GM12872 (cell line): Measurements from ENCODE around the gene CENPX.
A peak's percentile ranks its signal among the peaks of the same experiment; 100 is the strongest.

ENCODE experiments used
- TF ChIP-seq, protein P1 (sequence below): IDR thresholded peaks from 3 replicates; pipeline ENCODE4 v1.5.1; 2011; ENCODE audit warnings: low read depth, mild to moderate bottlenecking, low read length, moderate library complexity; ENCODE audit not compliant: insufficient read depth

Gene CENPX

DNA sequence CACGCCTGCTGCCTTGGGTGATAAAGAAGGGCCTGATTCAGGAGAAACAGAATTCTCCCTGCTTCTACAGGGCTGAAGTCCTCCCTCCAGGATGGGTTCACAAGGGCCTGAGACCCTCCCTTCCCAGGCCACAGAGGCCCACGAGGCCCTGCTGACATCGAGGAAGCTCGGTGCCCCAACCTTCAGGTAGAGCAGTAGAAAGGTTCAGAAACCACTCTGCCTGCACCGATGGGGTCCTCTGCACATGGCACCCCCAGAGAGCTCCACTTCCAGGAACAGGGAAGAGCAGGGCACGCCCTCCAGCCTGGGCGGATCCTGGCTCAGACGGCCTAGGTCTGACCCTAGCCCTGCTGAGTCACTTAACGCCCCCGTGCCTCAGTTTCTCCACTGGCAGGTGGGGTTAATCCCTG lies 773 bp downstream of the CENPX start:
- TF ChIP-seq, protein P1, sequence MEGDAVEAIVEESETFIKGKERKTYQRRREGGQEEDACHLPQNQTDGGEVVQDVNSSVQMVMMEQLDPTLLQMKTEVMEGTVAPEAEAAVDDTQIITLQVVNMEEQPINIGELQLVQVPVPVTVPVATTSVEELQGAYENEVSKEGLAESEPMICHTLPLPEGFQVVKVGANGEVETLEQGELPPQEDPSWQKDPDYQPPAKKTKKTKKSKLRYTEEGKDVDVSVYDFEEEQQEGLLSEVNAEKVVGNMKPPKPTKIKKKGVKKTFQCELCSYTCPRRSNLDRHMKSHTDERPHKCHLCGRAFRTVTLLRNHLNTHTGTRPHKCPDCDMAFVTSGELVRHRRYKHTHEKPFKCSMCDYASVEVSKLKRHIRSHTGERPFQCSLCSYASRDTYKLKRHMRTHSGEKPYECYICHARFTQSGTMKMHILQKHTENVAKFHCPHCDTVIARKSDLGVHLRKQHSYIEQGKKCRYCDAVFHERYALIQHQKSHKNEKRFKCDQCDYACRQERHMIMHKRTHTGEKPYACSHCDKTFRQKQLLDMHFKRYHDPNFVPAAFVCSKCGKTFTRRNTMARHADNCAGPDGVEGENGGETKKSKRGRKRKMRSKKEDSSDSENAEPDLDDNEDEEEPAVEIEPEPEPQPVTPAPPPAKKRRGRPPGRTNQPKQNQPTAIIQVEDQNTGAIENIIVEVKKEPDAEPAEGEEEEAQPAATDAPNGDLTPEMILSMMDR: no peak

DNA sequence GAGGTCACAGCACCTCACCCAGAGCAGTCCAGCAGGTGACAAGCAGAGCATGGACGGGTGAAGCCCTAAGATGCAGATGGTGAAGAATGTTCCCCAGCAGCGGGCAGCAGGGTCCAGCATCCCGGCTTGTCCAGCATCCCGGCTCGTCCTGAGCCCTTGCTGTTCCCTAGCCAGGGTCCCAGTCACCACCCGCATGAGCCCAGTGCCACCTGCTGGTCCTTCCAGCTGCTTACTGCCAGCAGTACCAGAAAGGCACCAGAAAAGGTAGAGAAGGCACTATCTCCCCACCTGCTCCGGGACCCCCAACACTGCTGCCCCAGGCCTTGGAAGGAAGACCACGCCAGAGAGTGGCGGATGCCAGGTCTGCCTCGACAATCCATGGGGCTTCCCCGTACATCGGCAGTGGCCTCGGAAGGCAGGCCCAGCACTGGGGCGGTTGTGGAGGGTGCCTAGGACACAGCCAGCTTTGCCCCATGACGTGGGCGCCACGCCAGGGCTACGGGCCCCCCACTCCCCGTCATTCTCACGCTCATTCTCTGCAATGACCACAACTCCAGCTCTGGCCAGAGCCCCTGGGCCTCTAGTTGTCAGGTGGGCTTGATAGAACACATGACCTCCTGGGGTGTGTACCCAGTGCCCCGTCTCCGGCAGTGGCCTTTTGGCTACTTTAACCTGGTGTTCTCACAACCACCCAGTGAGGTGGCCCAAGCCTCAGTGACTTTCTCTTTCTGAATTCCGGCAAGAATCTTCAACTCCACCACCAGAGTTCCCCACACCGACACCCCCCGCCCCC lies 1.4 kb downstream of the CENPX start:
- TF ChIP-seq, protein P1: peak; percentile 74

DNA sequence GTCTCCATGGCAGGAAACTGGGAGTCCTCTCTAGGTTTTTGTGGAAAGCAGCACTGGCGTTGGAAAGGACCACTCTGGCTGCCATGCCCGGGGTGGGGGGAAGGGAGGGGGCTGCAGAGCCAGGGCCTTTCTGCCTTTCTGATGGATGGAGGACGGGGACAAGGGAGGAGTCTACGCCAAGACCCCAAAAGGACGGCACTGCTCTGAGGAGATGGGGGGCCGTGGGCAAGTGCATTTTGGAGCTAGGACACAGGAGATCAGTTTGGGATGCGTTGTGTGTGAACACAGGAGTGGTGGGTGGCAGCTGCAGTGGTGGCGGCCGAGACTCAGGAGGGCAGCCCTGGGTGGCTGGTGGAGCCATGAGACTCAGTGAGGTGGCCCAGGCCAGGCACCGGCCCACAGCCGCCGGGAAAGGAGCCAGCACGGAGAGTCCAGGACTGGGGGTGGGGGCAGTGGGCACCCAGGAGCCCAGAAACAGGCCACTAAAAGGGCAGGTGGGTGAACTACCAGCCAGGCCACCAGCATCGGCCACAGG lies 2.0 kb downstream of the CENPX start:
- TF ChIP-seq, protein P1: no peak

DNA sequence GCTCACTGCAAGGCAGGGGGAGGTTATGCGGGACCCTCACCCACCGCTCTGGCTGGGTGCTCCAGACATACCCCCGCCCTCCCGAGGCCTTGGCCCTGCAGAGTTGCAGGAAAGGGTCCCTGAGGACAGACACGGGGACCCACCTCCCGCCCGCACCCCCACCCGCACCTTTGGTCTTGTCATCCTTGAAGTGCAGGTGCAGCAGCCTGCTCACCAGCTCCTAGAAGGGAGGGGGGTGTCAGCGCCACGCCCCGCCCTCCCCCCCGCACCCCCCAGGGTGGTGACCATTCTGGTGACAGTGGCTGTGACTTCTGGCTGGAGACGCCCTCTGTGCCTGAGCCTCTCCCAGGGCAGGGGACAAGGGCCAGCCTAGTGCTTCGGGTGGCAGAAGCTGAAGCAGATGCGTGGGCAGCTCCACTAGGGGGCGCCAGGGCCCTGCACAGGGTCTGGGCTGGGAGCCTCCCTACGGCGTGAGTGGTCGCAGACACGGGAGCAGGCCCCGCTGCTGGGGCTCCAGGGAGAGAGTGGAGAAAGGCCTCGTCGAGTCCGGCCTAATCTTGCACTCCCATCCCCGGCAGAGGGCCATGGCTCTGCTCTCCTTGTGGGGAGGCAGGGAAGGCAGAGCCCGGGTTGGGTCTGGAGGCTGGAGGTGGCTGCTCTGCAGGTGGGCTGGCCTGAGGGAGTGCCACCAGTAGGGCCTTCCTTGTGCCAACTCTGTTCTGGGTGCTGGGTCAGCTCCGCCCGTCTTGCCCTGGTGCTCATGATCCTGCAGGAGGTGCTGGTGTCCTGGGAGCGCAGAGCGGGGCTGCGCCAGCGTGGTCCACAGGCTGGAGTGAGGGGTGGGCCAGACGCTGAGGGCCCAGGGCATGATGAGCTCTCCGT lies 2.7 kb downstream of the CENPX start:
- TF ChIP-seq, protein P1: peak; percentile 94

DNA sequence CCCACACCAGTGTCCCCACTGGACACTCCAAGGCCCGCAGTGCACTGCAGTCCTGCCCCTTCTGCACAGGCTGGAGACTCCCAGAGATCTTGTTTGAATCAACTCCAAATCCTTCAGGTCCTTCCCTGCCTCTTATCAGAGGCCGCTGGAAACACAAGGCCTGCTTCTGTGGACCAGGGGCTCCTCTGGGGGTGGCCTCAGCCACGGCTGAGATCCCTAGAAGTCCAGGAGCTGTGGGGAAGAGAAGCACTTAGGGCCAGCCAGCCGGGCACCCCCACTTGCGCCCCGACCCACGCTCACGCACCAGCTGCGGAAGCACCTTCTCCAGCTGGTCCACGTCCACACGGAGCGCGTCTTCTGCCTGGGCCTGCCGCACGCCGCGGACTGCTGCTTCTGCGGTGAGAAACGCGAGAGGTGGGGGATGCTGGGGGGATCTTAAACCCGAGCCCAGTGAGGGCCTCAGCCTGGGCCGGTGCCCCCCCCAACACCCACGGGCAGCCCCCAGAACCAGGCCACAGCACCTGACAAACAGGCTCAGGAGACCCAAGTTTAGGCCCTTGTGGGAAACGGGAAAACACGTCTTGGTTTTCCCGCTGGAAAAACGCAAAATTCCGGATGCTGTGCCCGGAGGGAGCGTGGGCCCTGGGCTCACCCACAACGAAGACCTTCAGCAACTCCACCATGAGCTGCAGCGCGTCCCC lies 3.5 kb downstream of the CENPX start:
- TF ChIP-seq, protein P1: no peak

DNA sequence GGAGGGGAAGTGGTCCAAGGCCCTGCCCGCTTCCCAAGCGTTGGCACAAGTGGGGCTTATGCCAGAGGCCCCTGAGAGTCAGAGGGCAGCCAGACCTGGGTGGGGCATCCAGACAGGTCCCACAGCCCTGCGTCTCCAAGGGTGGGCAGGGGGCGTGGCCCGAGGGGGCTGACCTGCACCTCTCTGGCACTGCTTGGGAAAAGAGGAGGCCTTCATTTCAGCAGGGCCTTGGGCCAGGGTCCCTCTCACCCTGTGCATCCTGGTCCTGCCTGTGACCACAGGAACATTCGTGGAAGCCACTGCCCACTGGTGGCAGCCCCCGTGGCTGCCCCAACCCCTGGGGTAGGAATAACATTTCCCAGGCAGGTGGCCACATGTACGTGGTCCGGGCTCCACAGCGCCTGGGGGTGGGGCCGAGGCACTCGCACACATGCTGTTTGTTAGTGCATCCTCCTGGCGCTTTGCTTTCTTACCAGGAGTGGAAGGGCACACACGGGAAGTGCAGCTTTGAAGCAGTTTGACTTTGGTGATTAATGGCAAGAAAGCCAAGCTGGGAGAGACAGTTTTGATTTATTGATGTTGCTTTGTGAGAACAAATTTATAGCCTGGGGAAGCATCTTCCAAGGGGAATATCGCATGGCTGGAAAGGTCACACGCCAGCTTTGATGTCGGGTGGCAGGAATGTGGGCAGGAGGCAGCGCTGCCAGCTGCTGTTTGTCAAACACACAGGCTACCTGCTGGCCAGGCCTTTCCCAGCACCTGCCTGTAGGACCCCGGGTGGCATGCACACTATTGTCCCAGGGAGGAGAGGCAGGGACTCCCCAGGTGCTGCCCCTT lies 4.3 kb downstream of the CENPX start:
- TF ChIP-seq, protein P1: no peak
